GM12878 (cell line): ENCODE measurements around the gene RNASE3. TPM values are rescaled to one million over a fixed set of nuclear protein-coding genes. Genes with fewer than 3 reads are reported as not detected.

Source experiments
- ATAC-seq: fragments of 200-7000 bp; cut with Tn5 transposase; 3 replicates; pipeline ENCODE4 v1.9.1; 2020; ENCODE audit warnings: mild to moderate bottlenecking, moderate library complexity
- BruUV-seq: library from RNA; stranded (reverse); fragments of 400-500 nt; replicated peaks from 2 replicates; lab custom pipeline; 2021; lab: Mats Ljungman, UMichigan
- CTCF ChIA-PET: fragments of 300-600 bp; sonication (Branson Sonifier 250); formaldehyde crosslinking; extraction: SDS; loops from one replicate; lab custom pipeline; 2021; ENCODE audit warnings: inconsistent platforms; lab: Yijun Ruan, JAX
- POLR2A ChIA-PET: fragments of 350-600 bp; formaldehyde crosslinking; extraction: SDS; loops from one replicate; lab custom pipeline; 2021; ENCODE audit warnings: inconsistent platforms; lab: Charles Lee
- RAD21 ChIA-PET: fragments of 300-600 bp; sonication (Branson Sonifier 250); formaldehyde crosslinking; loops from one replicate; lab custom pipeline; 2023; ENCODE audit warnings: antibody characterized with exemption; ENCODE audit not compliant: unreplicated experiment; lab: Charles Lee
- SMC1A ChIA-PET: fragments of 300-600 bp; sonication (Branson Sonifier 250); formaldehyde crosslinking; loops from one replicate; lab custom pipeline; 2023; ENCODE audit not compliant: unreplicated experiment, uncharacterized antibody; lab: Charles Lee
- DNase-seq: peaks from one replicate; pipeline ENCODE4 v3.0.0-alpha.2; 2011; ENCODE audit warnings: low read depth, low spot score
- FAIRE-seq: peaks from 3 replicates; lab custom pipeline; 2011; peaks lifted over from hg19 to GRCh38; lab: Jason Lieb, UNC
- H2AFZ ChIP-seq: 2 replicates; pipeline ENCODE4 v1.6.0; 2011; ENCODE audit warnings: low read depth, low read length, control low read depth; ENCODE audit not compliant: control insufficient read depth
- H3K27ac ChIP-seq: 2 replicates; pipeline ENCODE4 v1.5.1; 2011; ENCODE audit warnings: control low read depth; ENCODE audit not compliant: control insufficient read depth, insufficient read depth
- H3K27me3 ChIP-seq, 2 experiments: replicated peaks in 1 of 2; 2 replicates each; pipeline versions ENCODE4 v1.6.0 to v1.6.1; 2011; ENCODE audit warnings: low read length in 1 of 2; ENCODE audit not compliant: control insufficient read depth in 2 of 2, insufficient read depth in 2 of 2
- H3K36me3 ChIP-seq, 2 experiments: 2 replicates each; pipeline ENCODE4 v1.5.1; 2011; ENCODE audit warnings: low read length in 1 of 2; ENCODE audit not compliant: control insufficient read depth in 2 of 2, insufficient read depth in 2 of 2
- H3K4me1 ChIP-seq: 2 replicates; pipeline ENCODE4 v1.6.1; 2011; ENCODE audit warnings: mild to moderate bottlenecking, low read length, moderate library complexity, mixed read lengths; ENCODE audit not compliant: control insufficient read depth, insufficient read depth
- H3K4me2 ChIP-seq: 2 replicates; pipeline ENCODE4 v1.6.0; 2011; ENCODE audit warnings: control low read depth; ENCODE audit not compliant: control insufficient read depth, insufficient read depth
- H3K4me3 ChIP-seq: fragments of 200-600 bp; sonication (generic); 2 replicates; pipeline ENCODE4 v1.5.1; 2016
- H3K79me2 ChIP-seq: 2 replicates; pipeline ENCODE4 v1.6.0; 2011; ENCODE audit warnings: low read length; ENCODE audit not compliant: control insufficient read depth, insufficient read depth
- H3K9ac ChIP-seq: 2 replicates; pipeline ENCODE4 v1.8.0; 2011; ENCODE audit warnings: low read length, control low read depth, mixed read lengths; ENCODE audit not compliant: control insufficient read depth, insufficient read depth
- H3K9me3 ChIP-seq: replicated peaks from 3 replicates; pipeline ENCODE4 v1.5.1; 2011; ENCODE audit warnings: mild to moderate bottlenecking, low read length; ENCODE audit not compliant: control insufficient read depth, insufficient read depth
- H4K20me1 ChIP-seq: 2 replicates; pipeline ENCODE4 v1.6.0; 2011; ENCODE audit not compliant: control insufficient read depth, insufficient read depth
- CTCF ChIP-seq, 3 experiments: IDR thresholded peaks in 2 of 3; conservative IDR thresholded peaks in 1 of 3; 2 replicates each; pipeline ENCODE4 v1.5.1; 2011; ENCODE audit warnings: low read depth in 3 of 3, low read length in 3 of 3, mild to moderate bottlenecking in 3 of 3, control low read depth in 2 of 3, moderate library complexity in 2 of 3, inconsistent platforms in 1 of 3, mixed read lengths in 1 of 3; ENCODE audit not compliant: control insufficient read depth in 2 of 3, insufficient read depth in 1 of 3; ENCODE audit errors: extremely low read depth in 1 of 3
- DPF2 ChIP-seq: fragments of 450-650 bp; IDR thresholded peaks from 2 replicates; pipeline ENCODE4 v1.6.1; 2017; ENCODE audit warnings: mild to moderate bottlenecking
- GATAD2B ChIP-seq: fragments of 450-650 bp; conservative IDR thresholded peaks from 2 replicates; pipeline ENCODE4 v1.6.1; 2017; ENCODE audit warnings: low read depth, mild to moderate bottlenecking, moderate library complexity
- HCFC1 ChIP-seq: fragments of 150-350 bp; IDR thresholded peaks from 2 replicates; pipeline ENCODE4 v1.6.1; 2014; ENCODE audit warnings: low read length
- HDGF ChIP-seq: fragments of 450-650 bp; IDR thresholded peaks from 2 replicates; pipeline ENCODE4 v1.6.1; 2016; ENCODE audit warnings: antibody characterized with exemption
- NR2C2 ChIP-seq: IDR thresholded peaks from 2 replicates; pipeline ENCODE4 v1.6.1; 2011; ENCODE audit warnings: borderline replicate concordance, low read depth; ENCODE audit not compliant: control insufficient read depth, insufficient read length
- RAD21 ChIP-seq: IDR thresholded peaks from 2 replicates; pipeline ENCODE4 v1.6.1; 2011; ENCODE audit warnings: mild to moderate bottlenecking, low read depth, low read length, moderate library complexity; ENCODE audit not compliant: insufficient read depth
- SMAD1 ChIP-seq: fragments of 450-650 bp; IDR thresholded peaks from 2 replicates; pipeline ENCODE4 v1.6.1; 2018; ENCODE audit warnings: mild to moderate bottlenecking, low read depth; ENCODE audit not compliant: partially characterized antibody
- SMC3 ChIP-seq: IDR thresholded peaks from 2 replicates; pipeline ENCODE4 v1.6.1; 2011; ENCODE audit warnings: low read length, improper control_type of control experiment, borderline replicate concordance
- SUPT20H ChIP-seq: IDR thresholded peaks from 2 replicates; pipeline ENCODE4 v1.6.1; 2011; ENCODE audit warnings: low read depth, mild to moderate bottlenecking, low read length, moderate library complexity, borderline replicate concordance; ENCODE audit not compliant: control insufficient read depth
- WGBS: methylation state at CpG from one replicate; pipeline ENCODE4 v1.1.6; 2016; ENCODE audit warnings: low lambda C conversion rate; ENCODE audit not compliant: insufficient replicate concordance, insufficient coverage; ENCODE audit errors: missing lambda C conversion rate; 5-methylcytosine and 5-hydroxymethylcytosine counted together
- in situ Hi-C: fragments of 300-500 bp; cut with MboI; formaldehyde crosslinking; loops from 9 replicates; pipeline ENCODE4 v1.14.3; 2018; ENCODE audit warnings: mixed read lengths
- intact Hi-C: fragments of 100-400 bp; cut with micrococcal nuclease; formaldehyde crosslinking; loops from one replicate; pipeline ENCODE4 v1.14.2; 2022; ENCODE audit not compliant: unreplicated experiment
- polyA plus RNA-seq, 11 experiments: library from polyadenylated mRNA; depleted of rRNA in 4 of 11; unstranded in 6 of 11; stranded (reverse) in 5 of 11; fragments of >200 nt; fragmentation: Nextera tagmentation in 4 of 11; fragmentation: Illumina TruSeq in 1 of 11; extraction: Ambion mirVana in 4 of 11; extraction: Trizol in 1 of 11; gene quantifications; 1 replicate in 1 of 11; 2 replicates in 10 of 11; pipeline versions ENCODE4 v1.2.1 to v1.2.3, GENCODE V29; 2011 to 2016; ENCODE audit warnings: inconsistent platforms in 2 of 11, missing spikeins in 2 of 11, low read depth in 1 of 11
- total RNA-seq, 4 experiments: library from RNA; depleted of rRNA in 3 of 4; stranded (reverse); fragments of >200 nt in 3 of 4; fragmentation: Illumina TruSeq in 1 of 4; extraction: Trizol in 1 of 4; gene quantifications; 2 replicates each; pipeline versions ENCODE4 v1.2.1 to v1.2.3, GENCODE V29; 2013 to 2021

RNASE3 gene
- total and polyA plus RNA-seq, 10 of the 15 experiments (the other 5 are each of a cell fraction or from before 2014, with no cell fraction given): not detected

- TF ChIP-seq HCFC1 (no peak), SMAD1 (no peak), HDGF (no peak), NR2C2 (no peak), SUPT20H (no peak)
- TF ChIP-seq, all 136 proteins: peak for 0
- Histone ChIP-seq H3K36me3 (no peaks in the 10 kb centered on the region), H3K9ac (no peak overlapping the region), H3K4me2 (no peak overlapping the region), H3K4me1 (no peaks in the 10 kb centered on the region), H3K27me3 (no peaks in the 10 kb centered on the region), H2AFZ (no peak overlapping the region), H3K27ac (no peak overlapping the region), H3K79me2 (no peaks in the 10 kb centered on the region), H3K4me3 (no peak overlapping the region), H3K9me3 (no peaks in the 10 kb centered on the region), H4K20me1 (no peaks in the 10 kb centered on the region)
- FAIRE-seq (no peak), DNase-seq (no peak), ATAC-seq (no peak)
- POLR2A ChIA-PET: no interaction called here
- SMC1A ChIA-PET: interaction anchor here (0.9 to 3.3 kb wide), 8 partner anchors 8 to 281 kb away, joined by 3 to 20 read pairs (median 4); no protein-coding TSS in a partner anchor
- CTCF ChIA-PET: interaction anchor here (0.6 to 3.6 kb wide), 42 partner anchors 8 to 530 kb away, joined by 3 to 61 read pairs (median 4); partner anchors contain the start of genes EDDM3A and RNASE4
- no TSS peak for BruUV-seq
- in situ Hi-C loops: loop anchor here (5.0 kb wide), 2 partner anchors 110 to 160 kb away; no protein-coding TSS in a partner anchor
- intact Hi-C loops: no loop called here
- RAD21 ChIA-PET: interaction anchor here (0.7 to 3.5 kb wide), 11 partner anchors 13 to 529 kb away, joined by 3 to 26 read pairs (median 5); no protein-coding TSS in a partner anchor
Measured at GRCh38 chr14:20857207-20857606, 34.0 kb upstream of the RNASE3 start.

- in situ Hi-C loops (loop anchor here (5.0 kb wide), 2 partner anchors 110 to 160 kb away; no protein-coding TSS in a partner anchor), intact Hi-C loops (loop anchor here (2.0 kb wide), 1 partner anchor 113 kb away; no protein-coding TSS in a partner anchor)
- H3K9me3 ChIP-seq: no peaks in the 10 kb centered on the region
- 29% methylated on average over 14 of the region's 14 CpGs for WGBS
- ChIA-PET RAD21 (interaction anchor here (0.7 to 1.7 kb wide), 10 partner anchors 13 to 530 kb away, joined by 3 to 16 read pairs (median 4); no protein-coding TSS in a partner anchor), POLR2A (no interaction called here), CTCF (interaction anchor here (0.6 to 3.6 kb wide), 38 partner anchors 8 to 530 kb away, joined by 3 to 61 read pairs (median 4); partner anchors contain the start of genes EDDM3A, RNASE3 and RNASE4), SMC1A (interaction anchor here (0.6 to 3.3 kb wide), 9 partner anchors 9 to 281 kb away, joined by 3 to 20 read pairs (median 4); no protein-coding TSS in a partner anchor)
- H3K36me3 ChIP-seq: no peaks in the 10 kb centered on the region
- H2AFZ ChIP-seq: no peak overlapping the region
- H3K27me3 ChIP-seq: no peaks in the 10 kb centered on the region
- no peak overlapping the region for H3K9ac ChIP-seq
- FAIRE-seq: no peak
- no peak overlapping the region for H3K4me3 ChIP-seq
- no peaks in the 10 kb centered on the region for H3K4me1 ChIP-seq
- H4K20me1 ChIP-seq: no peaks in the 10 kb centered on the region
- H3K27ac ChIP-seq: no peak overlapping the region
- H3K79me2 ChIP-seq: no peaks in the 10 kb centered on the region
- BruUV-seq: no TSS peak
- no peak overlapping the region for H3K4me2 ChIP-seq
- ATAC-seq: peak; percentile 85
- no peak for DNase-seq
- TF ChIP-seq SMC3: peak; percentile 51; the same call in 1 of the 2 replicates
- TF ChIP-seq GATAD2B: no peak
- TF ChIP-seq DPF2: no peak
- peak; percentile 63 to 82 (median 77) for TF ChIP-seq CTCF (IDR thresholded peaks at IDR 0.05 in 2 of 3, conservative IDR thresholded peaks at IDR 0.05 in 1 of 3; ENCODE audit: control insufficient read depth in 2 of 3, extremely low read depth in 1 of 3, insufficient read depth in 1 of 3, low read depth in 3 of 3, low read length in 3 of 3)
- peak; percentile 65 for TF ChIP-seq RAD21
Measured at GRCh38 chr14:20857630-20858261, 33.4 kb upstream of the RNASE3 start.
